Adrenal gland (tissue), 5 donors: ENCODE measurements around the gene SLFNL1.

Source experiments
- POLR2A ChIP-seq, 2 donors: fragments of 450-650 bp; IDR thresholded peaks; one replicate each; pipeline ENCODE4 v1.6.1; 2017; ENCODE audit warnings: antibody characterized with exemption in 2 of 2, mild to moderate bottlenecking in 2 of 2, moderate library complexity in 1 of 2
- TF ChIP-seq, protein P1 (sequence below), 6 experiments: fragments of 450-650 bp in 4 of 6; fragments of 200-600 bp in 2 of 6; sonication (generic) in 1 of 6; IDR thresholded peaks; 1 replicate in 5 of 6; 2 replicates in 1 of 6; pipeline versions ENCODE4 v1.5.1 to v1.8.0; 2016 to 2021; ENCODE audit warnings: antibody characterized with exemption in 6 of 6, mild to moderate bottlenecking in 2 of 6, moderate library complexity in 1 of 6
- donor health status: DM: no; HTN: no; CAD: no.

DNA sequence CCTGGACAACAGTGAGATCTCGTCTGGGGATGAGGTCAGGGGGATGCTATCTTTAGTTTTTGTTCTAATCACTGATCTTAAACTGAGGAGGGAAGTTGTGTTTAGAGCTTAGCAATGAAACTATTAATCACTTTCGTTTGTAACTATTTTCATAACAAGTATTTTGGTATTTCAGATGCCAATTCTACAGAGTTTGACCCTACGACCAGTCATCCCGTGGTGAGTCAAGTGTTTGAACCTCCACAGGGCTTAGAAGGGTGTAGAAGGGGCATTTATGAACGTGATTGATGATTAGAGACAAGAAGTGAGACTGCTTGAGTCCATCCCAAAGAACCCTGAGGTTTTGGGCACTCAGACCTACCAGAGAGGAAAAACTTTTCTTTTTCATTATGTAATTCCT, 15.6 kb downstream of the SLFNL1 start:
- TF ChIP-seq, protein P1, sequence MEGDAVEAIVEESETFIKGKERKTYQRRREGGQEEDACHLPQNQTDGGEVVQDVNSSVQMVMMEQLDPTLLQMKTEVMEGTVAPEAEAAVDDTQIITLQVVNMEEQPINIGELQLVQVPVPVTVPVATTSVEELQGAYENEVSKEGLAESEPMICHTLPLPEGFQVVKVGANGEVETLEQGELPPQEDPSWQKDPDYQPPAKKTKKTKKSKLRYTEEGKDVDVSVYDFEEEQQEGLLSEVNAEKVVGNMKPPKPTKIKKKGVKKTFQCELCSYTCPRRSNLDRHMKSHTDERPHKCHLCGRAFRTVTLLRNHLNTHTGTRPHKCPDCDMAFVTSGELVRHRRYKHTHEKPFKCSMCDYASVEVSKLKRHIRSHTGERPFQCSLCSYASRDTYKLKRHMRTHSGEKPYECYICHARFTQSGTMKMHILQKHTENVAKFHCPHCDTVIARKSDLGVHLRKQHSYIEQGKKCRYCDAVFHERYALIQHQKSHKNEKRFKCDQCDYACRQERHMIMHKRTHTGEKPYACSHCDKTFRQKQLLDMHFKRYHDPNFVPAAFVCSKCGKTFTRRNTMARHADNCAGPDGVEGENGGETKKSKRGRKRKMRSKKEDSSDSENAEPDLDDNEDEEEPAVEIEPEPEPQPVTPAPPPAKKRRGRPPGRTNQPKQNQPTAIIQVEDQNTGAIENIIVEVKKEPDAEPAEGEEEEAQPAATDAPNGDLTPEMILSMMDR (IDR thresholded peaks at IDR 0.05), result no peak
- no peak for TF ChIP-seq POLR2A (IDR thresholded peaks at IDR 0.05)
